GM12892 (cell line): ENCODE results near the gene DKC1.

Experiments
- POLR2A ChIP-seq: IDR thresholded peaks from 2 replicates; pipeline ENCODE4 v1.6.1; 2011; ENCODE audit warnings: low read depth, low read length, control low read depth
- POLR2AphosphoS5 ChIP-seq: IDR thresholded peaks from 2 replicates; pipeline ENCODE4 v1.6.1; 2011; ENCODE audit warnings: low read depth, low read length, control low read depth
- TAF1 ChIP-seq: IDR thresholded peaks from 2 replicates; pipeline ENCODE4 v1.6.1; 2011; ENCODE audit warnings: low read depth, mild to moderate bottlenecking, control low read depth, low read length, borderline replicate concordance

DNA sequence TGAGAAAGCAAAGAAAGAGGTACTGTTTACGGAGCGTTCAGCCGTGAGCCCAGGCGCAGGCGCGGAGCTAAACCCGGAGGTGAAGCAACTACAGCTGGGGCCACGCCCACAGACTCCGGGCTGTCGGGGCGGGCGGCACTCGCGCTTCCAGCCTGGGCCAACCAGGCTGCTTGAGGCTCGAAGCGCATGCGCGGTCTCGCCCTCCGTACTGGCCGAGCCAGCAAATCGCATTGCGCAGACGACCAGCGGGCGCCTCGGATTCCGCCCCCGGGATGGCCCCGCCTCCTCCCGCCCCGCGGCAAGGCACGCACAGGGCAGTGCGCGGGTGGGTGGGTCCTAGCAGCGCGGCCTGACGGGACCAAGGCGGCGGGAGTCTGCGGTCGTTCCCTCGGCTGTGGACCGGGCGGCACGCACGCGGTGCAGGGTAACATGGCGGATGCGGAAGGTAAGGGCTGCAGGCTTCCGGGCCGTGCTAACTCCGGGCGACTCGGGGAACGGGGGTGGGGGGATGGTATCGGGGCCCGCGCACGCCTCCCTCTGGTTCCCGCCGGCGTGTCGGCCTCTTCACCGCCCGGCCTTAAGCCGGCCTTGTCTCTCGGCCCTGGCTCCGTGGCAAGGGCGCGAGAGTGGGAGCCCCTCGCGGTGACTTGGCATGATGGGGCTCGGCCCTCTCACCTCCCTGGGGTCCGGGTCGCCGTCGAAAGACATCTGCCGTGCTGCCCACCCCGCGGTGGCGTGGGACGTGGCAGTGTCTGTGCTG, at the start of gene DKC1:
- TF ChIP-seq POLR2AphosphoS5 = peak; percentile 64
- TF ChIP-seq POLR2A = peak; percentile 72; the same call in 1 of the 2 replicates
- no peak; the same call in 1 of the 2 replicates for TF ChIP-seq TAF1
